Astrocyte (in vitro differentiated cells and primary cell): ENCODE measurements around the gene BCL2L1. TPM values are rescaled to one million over a fixed set of nuclear protein-coding genes. Genes with fewer than 3 reads are reported as not detected.

Experiments used
- DNase-seq: peaks from one replicate; pipeline ENCODE4 v3.0.0-alpha.2; 2010; ENCODE audit warnings: low read depth
- FAIRE-seq: peaks from 2 replicates; lab custom pipeline; 2011; peaks lifted over from hg19 to GRCh38; lab: Jason Lieb, UNC
- H2AFZ ChIP-seq: 2 replicates; pipeline ENCODE4 v1.6.0; 2012; ENCODE audit warnings: low read depth, low read length, inconsistent platforms
- H3K27ac ChIP-seq: 2 replicates; pipeline ENCODE4 v1.5.1; 2011; ENCODE audit warnings: low read depth, low read length, inconsistent platforms
- H3K27me3 ChIP-seq: 2 replicates; pipeline ENCODE4 v1.6.0; 2011; ENCODE audit warnings: low read length, inconsistent platforms; ENCODE audit not compliant: insufficient read depth
- H3K36me3 ChIP-seq: 2 replicates; pipeline ENCODE4 v1.5.1; 2011; ENCODE audit warnings: low read length, inconsistent platforms; ENCODE audit not compliant: insufficient read depth
- H3K4me1 ChIP-seq: 2 replicates; pipeline ENCODE4 v1.5.1; 2011; ENCODE audit warnings: low read length, inconsistent platforms; ENCODE audit not compliant: insufficient read depth
- H3K4me2 ChIP-seq: 2 replicates; pipeline ENCODE4 v1.6.0; 2012; ENCODE audit warnings: low read length, inconsistent platforms
- H3K4me3 ChIP-seq: 2 replicates; pipeline ENCODE4 v1.5.1; 2011; ENCODE audit warnings: low read depth, mild to moderate bottlenecking, low read length, inconsistent platforms; ENCODE audit not compliant: insufficient read depth
- H3K79me2 ChIP-seq: 2 replicates; pipeline ENCODE4 v1.6.0; 2012; ENCODE audit warnings: mild to moderate bottlenecking, low read length, inconsistent platforms; ENCODE audit not compliant: insufficient read depth
- H3K9ac ChIP-seq: 2 replicates; pipeline ENCODE4 v1.6.0; 2012; ENCODE audit warnings: mild to moderate bottlenecking, low read length, inconsistent platforms
- H3K9me3 ChIP-seq: 2 replicates; pipeline ENCODE4 v1.5.1; 2012; ENCODE audit warnings: low read depth, mild to moderate bottlenecking, low read length, inconsistent platforms; ENCODE audit not compliant: insufficient read depth
- H4K20me1 ChIP-seq: 2 replicates; pipeline ENCODE4 v1.6.0; 2012; ENCODE audit warnings: low read length, inconsistent platforms; ENCODE audit not compliant: insufficient read depth
- H3K27ac Mint-ChIP-seq: one replicate; pipeline ENCODE4 v1.8.0; 2021; ENCODE audit warnings: mild to moderate bottlenecking, mixed read lengths; ENCODE audit not compliant: unreplicated experiment
- H3K27me3 Mint-ChIP-seq: one replicate; pipeline ENCODE4 v1.8.0; 2021; ENCODE audit warnings: low read depth, mixed read lengths; ENCODE audit not compliant: unreplicated experiment
- H3K36me3 Mint-ChIP-seq: one replicate; pipeline ENCODE4 v1.8.0; 2021; ENCODE audit warnings: low read depth, mixed read lengths; ENCODE audit not compliant: unreplicated experiment
- H3K4me1 Mint-ChIP-seq: one replicate; pipeline ENCODE4 v1.8.0; 2021; ENCODE audit warnings: low read depth, mixed read lengths; ENCODE audit not compliant: unreplicated experiment
- H3K4me3 Mint-ChIP-seq: one replicate; pipeline ENCODE4 v1.8.0; 2021; ENCODE audit warnings: mild to moderate bottlenecking, moderate library complexity, mixed read lengths; ENCODE audit not compliant: unreplicated experiment
- H3K9me3 Mint-ChIP-seq: one replicate; pipeline ENCODE4 v1.8.0; 2021; ENCODE audit warnings: mild to moderate bottlenecking, mixed read lengths; ENCODE audit not compliant: unreplicated experiment
- CTCF ChIP-seq: IDR thresholded peaks from 2 replicates; pipeline ENCODE4 v1.5.1; 2011; ENCODE audit warnings: low read depth, mild to moderate bottlenecking, inconsistent platforms, low read length, moderate library complexity; ENCODE audit not compliant: insufficient read depth
- EZH2 ChIP-seq: IDR thresholded peaks from 2 replicates; pipeline ENCODE4 v1.6.1; 2012; ENCODE audit warnings: mild to moderate bottlenecking, low read length, inconsistent platforms; ENCODE audit not compliant: insufficient read depth
- total RNA-seq: library from RNA; stranded (reverse); gene quantifications from 2 replicates; pipeline ENCODE4 v1.2.1, GENCODE V29; 2021

The BCL2L1 gene
- total RNA-seq, 1 donor from 2014 or later = 149 TPM

DNA sequence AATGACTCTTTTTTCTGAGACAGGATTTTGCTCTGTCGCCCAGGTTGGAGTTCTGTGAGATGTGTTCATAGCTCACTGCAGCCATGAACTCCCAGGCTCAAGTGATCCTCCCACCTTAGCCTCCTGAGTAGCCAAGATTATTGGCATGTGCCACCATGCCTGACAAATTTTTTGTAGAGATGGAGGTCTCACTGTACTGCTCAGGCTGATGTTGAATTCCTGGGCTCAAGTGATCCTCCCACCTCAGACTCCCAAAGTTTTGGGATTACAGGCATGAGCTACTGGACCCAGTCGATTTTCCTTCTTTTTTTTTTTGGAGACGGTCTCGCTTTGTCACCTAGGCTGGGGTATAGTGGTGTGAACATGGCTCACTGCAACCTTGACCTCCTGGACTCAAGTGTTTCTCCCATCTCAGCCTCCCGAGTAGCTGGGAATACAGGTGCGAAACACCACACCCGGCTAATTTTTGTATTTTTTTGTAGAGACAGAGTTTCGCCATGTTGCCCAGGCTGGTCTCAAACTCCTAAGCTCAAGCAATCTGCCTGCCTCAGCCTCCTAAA lies 24.3 kb downstream of the BCL2L1 start:
- Histone ChIP-seq H3K27ac (peak overlapping the region; percentile 88), H4K20me1 (peaks cover 14% of the 10 kb centered on the region), H3K4me2 (peak overlapping the region; percentile 49), H3K4me1 (peaks cover 28% of the 10 kb centered on the region), H3K79me2 (peaks cover 94% of the 10 kb centered on the region), H3K9ac (peak overlapping the region; percentile 59), H3K27me3 (no peaks in the 10 kb centered on the region), H3K36me3 (peaks cover 4% of the 10 kb centered on the region), H3K4me3 (no peak overlapping the region), H3K9me3 (no peaks in the 10 kb centered on the region), H2AFZ (no peak overlapping the region)
- peaks cover 3% of the 10 kb centered on the region for H3K9me3 Mint-ChIP-seq
- no peak for TF ChIP-seq CTCF
- no peak for TF ChIP-seq EZH2
- DNase-seq (no peak), FAIRE-seq (no peak)
- H3K27ac Mint-ChIP-seq = peak overlapping the region; percentile 99
- H3K27me3 Mint-ChIP-seq = no peaks in the 10 kb centered on the region
- H3K4me3 Mint-ChIP-seq = peak overlapping the region; percentile 51
- H3K36me3 Mint-ChIP-seq = peaks cover 33% of the 10 kb centered on the region
- H3K4me1 Mint-ChIP-seq = peaks cover 65% of the 10 kb centered on the region

DNA sequence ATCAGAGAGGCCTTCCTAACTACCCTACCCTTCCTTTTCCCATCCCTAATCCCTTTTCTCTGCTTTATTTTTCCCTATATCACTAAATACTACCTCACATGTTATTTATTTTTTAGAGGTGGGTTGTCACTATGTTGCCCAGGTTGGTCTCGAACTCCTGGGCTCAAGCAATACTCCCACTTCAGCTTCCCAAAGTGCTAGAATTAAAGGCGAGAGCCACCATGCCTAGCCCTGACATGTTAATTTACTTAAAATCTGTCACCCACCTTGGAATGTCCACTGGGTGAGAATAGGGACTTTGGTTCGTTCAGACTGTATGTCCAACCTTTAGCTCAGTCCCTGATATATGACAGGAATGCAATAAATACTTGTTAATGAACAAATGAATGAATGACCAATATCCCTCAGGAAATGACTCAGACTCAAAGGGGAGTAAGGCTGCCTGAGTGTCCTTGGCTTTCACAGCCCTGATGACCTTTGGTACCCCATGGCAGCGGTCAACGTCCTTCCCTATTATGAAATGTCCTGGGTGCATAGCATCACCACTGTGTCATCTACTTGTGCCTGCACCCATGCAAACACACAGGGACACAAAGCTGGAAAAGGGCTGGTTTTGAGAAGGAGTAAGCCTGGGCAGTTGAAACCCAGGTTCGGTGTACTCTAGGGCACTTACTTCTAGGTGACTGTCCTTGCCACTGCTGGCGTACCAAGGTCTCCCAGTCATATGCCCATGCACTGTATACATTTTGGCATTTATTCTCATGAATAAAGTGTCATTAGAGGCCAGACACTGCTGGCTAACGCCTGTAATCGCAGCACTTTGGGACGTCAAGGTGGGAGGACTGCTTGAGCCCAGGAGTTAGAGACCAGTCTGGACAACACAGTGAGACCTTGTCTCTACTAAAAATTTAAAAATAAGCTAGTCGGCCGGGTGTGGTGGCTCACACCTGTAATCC lies 26.5 kb downstream of the BCL2L1 start:
- H3K4me2 ChIP-seq = peak overlapping the region; percentile 38
- H3K4me1 ChIP-seq = peaks cover 32% of the 10 kb centered on the region
- no peak overlapping the region for H2AFZ ChIP-seq
- peaks cover 68% of the 10 kb centered on the region for H3K4me1 Mint-ChIP-seq
- peaks cover 4% of the 10 kb centered on the region for H3K36me3 ChIP-seq
- no peaks in the 10 kb centered on the region for H3K27me3 ChIP-seq
- H3K27ac Mint-ChIP-seq = peak overlapping the region; percentile 83
- TF ChIP-seq EZH2 = no peak
- TF ChIP-seq CTCF = no peak
- peaks cover 23% of the 10 kb centered on the region for H4K20me1 ChIP-seq
- FAIRE-seq (no peak), DNase-seq (peak; percentile 65)
- peaks cover 34% of the 10 kb centered on the region for H3K36me3 Mint-ChIP-seq
- H3K27ac ChIP-seq = peak overlapping the region; percentile 44
- no peaks in the 10 kb centered on the region for H3K9me3 Mint-ChIP-seq
- peaks cover 94% of the 10 kb centered on the region for H3K79me2 ChIP-seq
- H3K9me3 ChIP-seq = no peaks in the 10 kb centered on the region
- H3K4me3 Mint-ChIP-seq = peak overlapping the region; percentile 25
- no peak overlapping the region for H3K9ac ChIP-seq
- no peaks in the 10 kb centered on the region for H3K27me3 Mint-ChIP-seq
- H3K4me3 ChIP-seq = no peak overlapping the region
